Measurements from ENCODE around the gene MRPS7.
"Not testable (repeated sequence)": the region's sequence is repeated elsewhere in the genome, so short reads cannot be mapped to it uniquely, and the experiment has no call there.

MRPS7 gene

GRCh38 chr17:75273977-75274708, 12.5 kb downstream of the MRPS7 start:
- H3K27me3 ChIP-seq (replicated peaks; ENCODE audit: control insufficient read depth, insufficient read depth, low read length), result no peaks in the 10 kb centered on the region
- H3K36me3 ChIP-seq (ENCODE audit: control insufficient read depth, insufficient read depth, low read length), result peaks cover 23% of the 10 kb centered on the region
- no peak for DNase-seq (ENCODE audit: extremely low read depth, insufficient read length)
- no peak for TF ChIP-seq CTCF (IDR thresholded peaks at IDR 0.05; ENCODE audit: insufficient read depth, low read length, poor library complexity, severe bottlenecking)
- no peak overlapping the region for H3K4me3 ChIP-seq (replicated peaks; ENCODE audit: low read depth, low read length)

GRCh38 chr17:75277664-75278071, 16.0 kb downstream of the MRPS7 start:
- no peak for DNase-seq (ENCODE audit: extremely low read depth, insufficient read length)
- Histone ChIP-seq H3K4me3 (replicated peaks; ENCODE audit: low read depth, low read length) (no peak overlapping the region), H3K27me3 (replicated peaks; ENCODE audit: control insufficient read depth, insufficient read depth, low read length) (no peaks in the 10 kb centered on the region), H3K36me3 (ENCODE audit: control insufficient read depth, insufficient read depth, low read length) (peaks cover 25% of the 10 kb centered on the region)
- TF ChIP-seq CTCF (IDR thresholded peaks at IDR 0.05; ENCODE audit: insufficient read depth, low read length, poor library complexity, severe bottlenecking), result no peak

GRCh38 chr17:75280189-75280588, 18.5 kb downstream of the MRPS7 start:
- DNase-seq (ENCODE audit: extremely low read depth, insufficient read length); H3K27me3 ChIP-seq (replicated peaks; ENCODE audit: control insufficient read depth, insufficient read depth, low read length); H3K4me3 ChIP-seq (replicated peaks; ENCODE audit: low read depth, low read length): not testable (repeated sequence)
- H3K36me3 ChIP-seq (ENCODE audit: control insufficient read depth, insufficient read depth, low read length), result peaks cover 17% of the 10 kb centered on the region

GRCh38 chr17:75285123-75285522, 23.4 kb downstream of the MRPS7 start:
- Histone ChIP-seq H3K36me3 (ENCODE audit: control insufficient read depth, insufficient read depth, low read length) (peaks cover 18% of the 10 kb centered on the region), H3K27me3 (replicated peaks; ENCODE audit: control insufficient read depth, insufficient read depth, low read length) (no peaks in the 10 kb centered on the region), H3K4me3 (replicated peaks; ENCODE audit: low read depth, low read length) (no peak overlapping the region)
- no peak for DNase-seq (ENCODE audit: extremely low read depth, insufficient read length)
- no peak for TF ChIP-seq CTCF (IDR thresholded peaks at IDR 0.05; ENCODE audit: insufficient read depth, low read length, poor library complexity, severe bottlenecking)

- DNase-seq (ENCODE audit: extremely low read depth, insufficient read length), result no peak
- H3K27me3 ChIP-seq (replicated peaks; ENCODE audit: control insufficient read depth, insufficient read depth, low read length), result no peaks in the 10 kb centered on the region
- H3K36me3 ChIP-seq (ENCODE audit: control insufficient read depth, insufficient read depth, low read length), result peaks cover 16% of the 10 kb centered on the region
- no peak for TF ChIP-seq CTCF (IDR thresholded peaks at IDR 0.05; ENCODE audit: insufficient read depth, low read length, poor library complexity, severe bottlenecking)
- peak overlapping the region; percentile 33 for H3K4me3 ChIP-seq (replicated peaks; ENCODE audit: low read depth, low read length)
Observed at GRCh38 chr17:75287221-75287620, 25.5 kb downstream of the MRPS7 start.

- DNase-seq (ENCODE audit: extremely low read depth, insufficient read length), result no peak
- Histone ChIP-seq H3K4me3 (replicated peaks; ENCODE audit: low read depth, low read length) (peak overlapping the region; percentile 88), H3K27me3 (replicated peaks; ENCODE audit: control insufficient read depth, insufficient read depth, low read length) (no peaks in the 10 kb centered on the region), H3K36me3 (ENCODE audit: control insufficient read depth, insufficient read depth, low read length) (peaks cover 15% of the 10 kb centered on the region)
- no peak for TF ChIP-seq CTCF (IDR thresholded peaks at IDR 0.05; ENCODE audit: insufficient read depth, low read length, poor library complexity, severe bottlenecking)
Observed at GRCh38 chr17:75288359-75288758, 26.7 kb downstream of the MRPS7 start.

Data from GM06990 (cell line).